ENCODE results near the gene ZBTB2.
"Not testable (repeated sequence)": the region's sequence is repeated elsewhere in the genome, so short reads cannot be mapped to it uniquely, and the experiment has no call there.

The ZBTB2 gene

GRCh38 chr6:151390851-151391470 is 398 bp downstream of the ZBTB2 start:
- peaks cover 32% of the 10 kb centered on the region for H3K4me1 ChIP-seq
- H3K36me3 ChIP-seq (replicated peaks), result no peaks in the 10 kb centered on the region; the same call in none of the 2 replicates
- no peaks in the 10 kb centered on the region for H3K9me3 ChIP-seq
- no peaks in the 10 kb centered on the region for H3K27me3 ChIP-seq (ENCODE audit: low read depth)
- peak; percentile 28 to 88 for DNase-seq (ENCODE audit: low spot score in 2 of 2)
- peak overlapping the region; percentile 76 for H3K4me3 ChIP-seq
- in situ Hi-C loops (cut with MboI; ENCODE audit: low sequenced_read_pairs), result no loop called here

- peak; percentile 96 to 97 for DNase-seq (ENCODE audit: low spot score in 2 of 2)
- no peaks in the 10 kb centered on the region for H3K9me3 ChIP-seq
- in situ Hi-C loops (cut with MboI; ENCODE audit: low sequenced_read_pairs), result no loop called here
- no peaks in the 10 kb centered on the region; the same call in 1 of the 2 replicates for H3K36me3 ChIP-seq (replicated peaks)
- peak overlapping the region; percentile 77 for H3K4me3 ChIP-seq
- H3K4me1 ChIP-seq, result peaks cover 32% of the 10 kb centered on the region
- H3K27me3 ChIP-seq (ENCODE audit: low read depth), result no peaks in the 10 kb centered on the region
These were observed 996 bp downstream of the ZBTB2 start for GRCh38 chr6:151390276-151390850.

- Histone ChIP-seq H3K9me3 (no peaks in the 10 kb centered on the region), H3K4me3 (peak overlapping the region; percentile 77), H3K4me1 (peaks cover 26% of the 10 kb centered on the region), H3K27me3 (ENCODE audit: low read depth) (no peaks in the 10 kb centered on the region), H3K36me3 (replicated peaks) (no peaks in the 10 kb centered on the region; the same call in 1 of the 2 replicates)
- DNase-seq (ENCODE audit: low spot score in 2 of 2), result peak; percentile 83 to 88
- in situ Hi-C loops (cut with MboI; ENCODE audit: low sequenced_read_pairs), result no loop called here
These were observed 1.6 kb downstream of the ZBTB2 start for GRCh38 chr6:151389618-151390275.

- Histone ChIP-seq H3K36me3 (replicated peaks) (no peaks in the 10 kb centered on the region; the same call in 1 of the 2 replicates), H3K4me3 (peak overlapping the region; percentile 77), H3K4me1 (peaks cover 24% of the 10 kb centered on the region), H3K9me3 (no peaks in the 10 kb centered on the region), H3K27me3 (ENCODE audit: low read depth) (no peaks in the 10 kb centered on the region)
- in situ Hi-C loops (cut with MboI; ENCODE audit: low sequenced_read_pairs), result no loop called here
- DNase-seq (ENCODE audit: low spot score in 2 of 2), result no peak
These were observed 2.3 kb downstream of the ZBTB2 start for GRCh38 chr6:151388997-151389617.

GRCh38 chr6:151388236-151388635 is 3.1 kb downstream of the ZBTB2 start:
- in situ Hi-C loops (cut with MboI; ENCODE audit: low sequenced_read_pairs), result no loop called here
- H3K27me3 ChIP-seq (ENCODE audit: low read depth), result no peaks in the 10 kb centered on the region
- no peaks in the 10 kb centered on the region; the same call in 1 of the 2 replicates for H3K36me3 ChIP-seq (replicated peaks)
- H3K9me3 ChIP-seq, result no peaks in the 10 kb centered on the region
- peaks cover 18% of the 10 kb centered on the region for H3K4me1 ChIP-seq
- no peak overlapping the region for H3K4me3 ChIP-seq
- no peak for DNase-seq (ENCODE audit: low spot score in 2 of 2)

- H3K27me3 ChIP-seq (ENCODE audit: low read depth), result no peaks in the 10 kb centered on the region
- peaks cover 12% of the 10 kb centered on the region for H3K4me1 ChIP-seq
- H3K4me3 ChIP-seq, result no peak overlapping the region
- no peak for DNase-seq (ENCODE audit: low spot score in 2 of 2)
- in situ Hi-C loops (cut with MboI; ENCODE audit: low sequenced_read_pairs), result no loop called here
- H3K36me3 ChIP-seq (replicated peaks), result no peaks in the 10 kb centered on the region; the same call in 1 of the 2 replicates
- no peaks in the 10 kb centered on the region for H3K9me3 ChIP-seq
These were observed 4.0 kb downstream of the ZBTB2 start for GRCh38 chr6:151387175-151387970.

- Histone ChIP-seq H3K36me3 (replicated peaks) (no peaks in the 10 kb centered on the region; the same call in 1 of the 2 replicates), H3K4me3 (no peak overlapping the region), H3K4me1 (peaks cover 7% of the 10 kb centered on the region), H3K27me3 (ENCODE audit: low read depth) (no peaks in the 10 kb centered on the region), H3K9me3 (no peaks in the 10 kb centered on the region; the same call in 1 of the 2 replicates)
- DNase-seq (ENCODE audit: low spot score in 2 of 2), result no peak
- in situ Hi-C loops (cut with MboI; ENCODE audit: low sequenced_read_pairs), result no loop called here
These were observed 6.2 kb downstream of the ZBTB2 start for GRCh38 chr6:151385177-151385576.

- no peaks in the 10 kb centered on the region; the same call in 1 of the 2 replicates for H3K9me3 ChIP-seq
- peaks cover 6% of the 10 kb centered on the region for H3K4me1 ChIP-seq
- no peak overlapping the region for H3K4me3 ChIP-seq
- H3K27me3 ChIP-seq (ENCODE audit: low read depth), result no peaks in the 10 kb centered on the region
- no peak for DNase-seq (ENCODE audit: low spot score in 2 of 2)
- in situ Hi-C loops (cut with MboI; ENCODE audit: low sequenced_read_pairs), result no loop called here
- H3K36me3 ChIP-seq (replicated peaks), result no peaks in the 10 kb centered on the region; the same call in 1 of the 2 replicates
These were observed 7.2 kb downstream of the ZBTB2 start for GRCh38 chr6:151384151-151384550.

GRCh38 chr6:151382631-151383030 is 8.7 kb downstream of the ZBTB2 start:
- H3K27me3 ChIP-seq (ENCODE audit: low read depth); H3K9me3 ChIP-seq; H3K36me3 ChIP-seq (replicated peaks); in situ Hi-C loops (cut with MboI; ENCODE audit: low sequenced_read_pairs); H3K4me1 ChIP-seq; DNase-seq (ENCODE audit: low spot score in 2 of 2); H3K4me3 ChIP-seq: not testable (repeated sequence)

- Histone ChIP-seq H3K9me3 (no peaks in the 10 kb centered on the region; the same call in 1 of the 2 replicates), H3K27me3 (ENCODE audit: low read depth) (no peaks in the 10 kb centered on the region), H3K36me3 (replicated peaks) (no peaks in the 10 kb centered on the region), H3K4me3 (no peak overlapping the region), H3K4me1 (peaks cover under 1% of the 10 kb centered on the region; the same call in 1 of the 2 replicates)
- in situ Hi-C loops (cut with MboI; ENCODE audit: low sequenced_read_pairs), result no loop called here
- DNase-seq (ENCODE audit: low spot score in 2 of 2), result no peak
These were observed 9.6 kb downstream of the ZBTB2 start for GRCh38 chr6:151381722-151382121.

GRCh38 chr6:151380848-151381205 is 10.5 kb downstream of the ZBTB2 start:
- Histone ChIP-seq H3K36me3 (replicated peaks) (no peaks in the 10 kb centered on the region), H3K4me3 (no peak overlapping the region), H3K9me3 (no peaks in the 10 kb centered on the region; the same call in 1 of the 2 replicates), H3K27me3 (ENCODE audit: low read depth) (no peaks in the 10 kb centered on the region), H3K4me1 (peaks cover 9% of the 10 kb centered on the region)
- no peak for DNase-seq (ENCODE audit: low spot score in 2 of 2)
- in situ Hi-C loops (cut with MboI; ENCODE audit: low sequenced_read_pairs), result no loop called here

- in situ Hi-C loops (cut with MboI; ENCODE audit: low sequenced_read_pairs), result no loop called here
These were observed 11.2 kb downstream of the ZBTB2 start for GRCh38 chr6:151379933-151380847.

More at GRCh38 chr6:151379933-151380847, 11.2 kb downstream of the ZBTB2 start:
- no peaks in the 10 kb centered on the region for H3K36me3 ChIP-seq (replicated peaks)
- no peaks in the 10 kb centered on the region for H3K27me3 ChIP-seq (ENCODE audit: low read depth)
- no peak for DNase-seq (ENCODE audit: low spot score in 2 of 2)
- peaks cover 16% of the 10 kb centered on the region for H3K4me1 ChIP-seq
- H3K4me3 ChIP-seq, result no peak overlapping the region
- H3K9me3 ChIP-seq, result no peaks in the 10 kb centered on the region; the same call in 1 of the 2 replicates
